ENCODE data around the gene TJP3.

TJP3 gene

DNA sequence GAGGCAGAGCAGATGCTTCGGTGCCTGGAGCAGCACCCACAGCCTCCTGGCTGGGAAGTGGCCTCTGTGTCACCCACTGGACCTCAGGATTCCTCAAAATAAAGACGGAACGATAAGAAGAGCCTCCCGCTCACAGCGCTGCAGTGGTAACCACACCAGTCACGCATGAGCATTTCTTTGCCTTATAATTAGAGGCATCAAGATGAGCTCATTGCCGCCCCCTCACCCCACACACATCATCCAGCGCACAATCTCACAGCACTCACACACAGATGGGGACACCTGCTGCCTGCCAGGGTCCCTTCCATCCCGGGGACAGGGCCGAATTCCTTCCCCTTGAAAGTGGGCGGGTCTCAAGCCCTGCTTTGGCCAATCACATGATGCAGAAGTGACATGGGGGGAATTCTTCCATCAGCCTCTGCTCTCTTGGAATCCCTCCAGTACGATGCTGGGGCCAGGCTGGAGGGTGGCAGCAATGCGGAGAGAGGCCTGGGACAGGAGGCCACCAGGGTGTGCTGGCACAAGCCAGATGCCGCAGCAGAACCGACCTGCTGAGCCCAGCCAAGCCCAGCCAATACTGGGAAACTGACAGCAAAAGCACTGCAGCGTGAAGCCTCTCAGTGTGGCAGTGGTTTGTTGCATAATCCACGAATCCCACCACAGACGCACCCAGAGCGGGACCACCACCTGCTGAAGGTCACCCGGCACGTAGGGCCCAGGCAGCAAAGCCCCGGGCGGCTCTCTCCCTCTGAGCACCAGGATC is 23.9 kb upstream of the TJP3 start:
- peaks cover 0 to 12% of the 10 kb centered on the region in 2 donors for H3K36me3 ChIP-seq (ENCODE audit: control insufficient read depth in 1 of 2, insufficient read depth in 2 of 2, low read length in 2 of 2)
- no peak overlapping the region for H3K27ac ChIP-seq (ENCODE audit: low read length)

DNA sequence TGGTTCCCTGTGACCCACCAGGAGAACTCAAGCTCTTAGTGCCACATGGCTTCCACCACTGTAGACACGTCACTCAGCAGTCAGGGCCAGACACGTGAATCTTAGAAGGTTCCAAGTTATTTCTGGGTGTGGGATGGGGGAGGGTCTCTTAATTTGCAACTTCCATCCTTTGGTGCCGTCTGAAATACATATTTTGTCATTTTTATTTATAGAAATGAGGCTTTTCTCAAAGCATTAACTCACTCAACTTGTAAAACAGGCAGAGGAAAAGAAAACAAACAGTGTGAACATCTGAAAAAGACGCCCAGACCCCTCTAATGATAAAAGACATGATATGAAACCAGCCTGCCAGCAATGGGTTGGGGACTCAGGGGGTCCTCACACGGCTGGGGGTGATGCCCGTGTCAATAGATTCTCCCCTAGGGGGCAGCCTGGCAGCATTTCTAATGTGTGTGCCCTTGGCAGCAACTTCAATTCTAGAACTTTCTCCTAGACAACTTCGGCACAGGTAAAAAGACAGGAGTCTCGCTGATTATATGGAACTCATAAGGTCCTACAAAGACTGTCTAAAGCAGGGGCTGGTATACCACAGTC is 23.3 kb upstream of the TJP3 start:
- peaks cover 0 to 6% of the 10 kb centered on the region in 2 donors for H3K9me3 ChIP-seq (ENCODE audit: control insufficient read depth in 1 of 2, low read length in 2 of 2)
- H3K4me1 ChIP-seq (ENCODE audit: control insufficient read depth in 1 of 2, insufficient read depth in 2 of 2, low read length in 2 of 2) = peaks cover 4 to 35% of the 10 kb centered on the region in 2 donors
- no peaks in the 10 kb centered on the region for H3K27me3 ChIP-seq (ENCODE audit: low read depth, low read length)
- peaks cover 0 to 9% of the 10 kb centered on the region in 2 donors for H3K36me3 ChIP-seq (ENCODE audit: control insufficient read depth in 1 of 2, insufficient read depth in 2 of 2, low read length in 2 of 2)
- no peak overlapping the region for H3K4me3 ChIP-seq (ENCODE audit: low read depth in 1 of 2, low read length in 2 of 2)
- H3K27ac ChIP-seq (ENCODE audit: low read length) = no peak overlapping the region

More for the DNA sequence above, 23.9 kb upstream of the TJP3 start:
- Histone ChIP-seq H3K4me3 (ENCODE audit: low read depth in 1 of 2, low read length in 2 of 2) (no peak overlapping the region), H3K4me1 (ENCODE audit: control insufficient read depth in 1 of 2, insufficient read depth in 2 of 2, low read length in 2 of 2) (peaks cover 4 to 35% of the 10 kb centered on the region in 2 donors), H3K9me3 (ENCODE audit: control insufficient read depth in 1 of 2, low read length in 2 of 2) (peaks cover 0 to 6% of the 10 kb centered on the region in 2 donors), H3K27me3 (ENCODE audit: low read depth, low read length) (no peaks in the 10 kb centered on the region)

GRCh38 chr19:3687393-3687773 is 20.8 kb upstream of the TJP3 start:
- Histone ChIP-seq H3K27ac (ENCODE audit: low read length) (no peak overlapping the region), H3K4me1 (ENCODE audit: control insufficient read depth in 1 of 2, insufficient read depth in 2 of 2, low read length in 2 of 2) (peaks cover 4 to 35% of the 10 kb centered on the region in 2 donors), H3K4me3 (ENCODE audit: low read depth in 1 of 2, low read length in 2 of 2) (no peak overlapping the region), H3K36me3 (ENCODE audit: control insufficient read depth in 1 of 2, insufficient read depth in 2 of 2, low read length in 2 of 2) (peaks cover 0 to 20% of the 10 kb centered on the region in 2 donors), H3K9me3 (ENCODE audit: control insufficient read depth in 1 of 2, low read length in 2 of 2) (peaks cover 0 to 6% of the 10 kb centered on the region in 2 donors), H3K27me3 (ENCODE audit: low read depth, low read length) (no peaks in the 10 kb centered on the region)

DNA sequence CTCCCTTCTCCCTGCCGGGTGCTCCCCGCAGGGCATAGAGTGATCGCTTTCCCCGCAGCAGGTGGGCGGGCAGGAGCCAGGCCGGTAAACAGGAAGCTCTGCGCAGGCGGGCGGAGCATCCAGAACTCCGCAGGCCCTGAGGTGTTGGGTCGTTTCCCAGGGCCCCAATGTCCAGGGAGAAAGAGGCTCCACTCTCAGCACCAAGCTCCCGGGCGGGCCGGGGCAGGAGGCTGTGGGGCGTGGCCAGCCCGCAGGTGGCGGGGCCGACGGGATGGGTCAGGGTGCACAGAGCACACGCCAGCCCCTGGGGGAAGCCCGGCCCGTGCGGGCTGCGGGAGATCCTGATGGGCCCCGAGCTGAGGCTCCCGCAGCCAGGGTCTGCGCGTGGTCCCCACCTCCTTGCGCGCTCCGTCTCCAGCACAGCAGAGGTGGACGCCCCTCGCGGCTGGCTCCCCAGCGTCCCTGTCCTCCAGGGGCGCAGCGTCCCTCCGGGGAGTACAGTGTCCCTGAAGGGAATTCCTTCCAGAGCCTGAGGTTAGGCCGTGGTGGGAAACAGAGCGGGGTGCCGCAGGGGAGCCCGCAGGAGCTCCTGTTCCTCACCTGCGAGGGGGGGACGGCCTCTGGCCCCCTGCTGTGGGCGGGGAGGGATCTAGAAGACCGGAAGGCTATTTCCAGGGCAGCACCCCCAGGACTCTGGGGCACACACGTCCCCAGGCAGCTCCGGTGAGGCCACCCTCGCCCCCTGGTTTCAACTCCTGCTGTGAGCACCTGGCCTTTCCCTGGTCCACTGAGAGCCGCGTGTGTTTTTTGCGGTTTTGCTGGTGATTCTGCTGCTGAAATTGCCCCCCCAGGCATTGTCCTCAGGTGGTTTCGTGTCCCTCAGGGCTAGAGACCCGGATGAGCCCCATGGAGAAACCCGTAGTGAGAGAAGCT is 20.1 kb upstream of the TJP3 start:
- Histone ChIP-seq H3K36me3 (ENCODE audit: control insufficient read depth in 1 of 2, insufficient read depth in 2 of 2, low read length in 2 of 2) (peaks cover 0 to 20% of the 10 kb centered on the region in 2 donors), H3K4me3 (ENCODE audit: low read depth in 1 of 2, low read length in 2 of 2) (peak overlapping the region in 1 of 2 donors; percentile 5), H3K9me3 (ENCODE audit: control insufficient read depth in 1 of 2, low read length in 2 of 2) (peaks cover 0 to 6% of the 10 kb centered on the region in 2 donors), H3K4me1 (ENCODE audit: control insufficient read depth in 1 of 2, insufficient read depth in 2 of 2, low read length in 2 of 2) (peaks cover 2 to 34% of the 10 kb centered on the region in 2 donors), H3K27ac (ENCODE audit: low read length) (no peak overlapping the region), H3K27me3 (ENCODE audit: low read depth, low read length) (no peaks in the 10 kb centered on the region)

DNA sequence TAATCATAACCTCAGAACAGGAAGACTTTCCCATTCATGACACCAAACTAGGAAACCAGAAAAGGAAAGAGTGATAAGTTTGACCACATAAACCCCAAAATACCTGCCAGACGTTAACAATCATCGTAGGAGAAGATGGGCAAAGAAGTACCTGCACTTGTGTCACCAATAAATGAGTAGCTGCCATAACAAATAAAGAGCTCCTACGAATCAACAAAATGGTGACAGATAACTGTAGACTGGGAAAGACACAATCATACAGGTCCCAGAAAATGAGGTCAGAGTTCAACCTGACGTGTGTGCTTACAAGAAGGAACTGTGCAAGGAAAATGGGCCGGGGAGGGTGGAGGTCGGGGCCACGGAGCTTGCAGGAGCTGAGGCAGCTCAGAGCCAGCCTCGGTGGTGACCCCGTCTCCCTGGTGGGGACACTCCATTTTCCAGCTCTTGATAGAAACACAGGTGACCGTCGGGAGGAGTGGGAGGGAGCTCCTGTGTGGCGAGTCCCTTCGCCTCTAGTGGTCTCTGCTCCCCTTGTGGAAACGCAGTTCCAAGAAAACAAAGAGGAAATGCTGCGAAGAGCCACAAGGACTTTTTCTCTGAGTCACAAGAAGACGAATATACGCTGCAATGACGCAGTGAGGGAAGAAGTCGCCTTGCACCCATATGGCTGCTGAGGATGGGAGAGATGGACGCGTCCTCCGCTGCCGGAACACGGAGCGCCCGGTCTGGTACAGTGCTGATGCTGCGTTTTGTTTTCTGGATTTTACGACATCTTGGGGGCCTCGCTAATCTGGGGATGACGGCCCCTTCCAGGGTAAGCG is 17.4 kb upstream of the TJP3 start:
- Histone ChIP-seq H3K4me3 (ENCODE audit: low read depth in 1 of 2, low read length in 2 of 2) (no peak overlapping the region), H3K9me3 (ENCODE audit: control insufficient read depth in 1 of 2, low read length in 2 of 2) (no peaks in the 10 kb centered on the region), H3K4me1 (ENCODE audit: control insufficient read depth in 1 of 2, insufficient read depth in 2 of 2, low read length in 2 of 2) (peaks cover 0 to 35% of the 10 kb centered on the region in 2 donors), H3K36me3 (ENCODE audit: control insufficient read depth in 1 of 2, insufficient read depth in 2 of 2, low read length in 2 of 2) (peaks cover 0 to 11% of the 10 kb centered on the region in 2 donors), H3K27me3 (ENCODE audit: low read depth, low read length) (no peaks in the 10 kb centered on the region), H3K27ac (ENCODE audit: low read length) (no peak overlapping the region)

DNA sequence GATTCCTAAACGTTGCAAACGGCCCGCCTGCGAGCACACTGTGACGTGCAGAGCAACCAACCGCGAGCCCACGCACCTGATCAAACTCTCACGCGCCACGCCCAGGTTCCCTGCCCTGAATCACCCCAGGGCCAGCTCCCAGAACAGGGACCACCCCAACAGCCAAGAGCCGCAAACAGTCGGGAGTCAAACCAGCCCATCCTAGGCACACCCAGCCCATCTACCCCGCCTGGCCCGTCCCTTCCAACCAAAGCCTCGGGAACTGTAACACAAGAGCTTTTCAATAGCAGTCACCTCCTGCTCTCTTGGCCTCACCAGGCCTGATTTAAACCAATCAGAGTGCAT is 16.8 kb upstream of the TJP3 start:
- H3K9me3 ChIP-seq (ENCODE audit: control insufficient read depth in 1 of 2, low read length in 2 of 2) = no peaks in the 10 kb centered on the region
- H3K4me3 ChIP-seq (ENCODE audit: low read depth in 1 of 2, low read length in 2 of 2) = no peak overlapping the region
- peaks cover 0 to 35% of the 10 kb centered on the region in 2 donors for H3K4me1 ChIP-seq (ENCODE audit: control insufficient read depth in 1 of 2, insufficient read depth in 2 of 2, low read length in 2 of 2)
- peaks cover 0 to 14% of the 10 kb centered on the region in 2 donors for H3K36me3 ChIP-seq (ENCODE audit: control insufficient read depth in 1 of 2, insufficient read depth in 2 of 2, low read length in 2 of 2)
- no peaks in the 10 kb centered on the region for H3K27me3 ChIP-seq (ENCODE audit: low read depth, low read length)
- H3K27ac ChIP-seq (ENCODE audit: low read length) = no peak overlapping the region

- H3K4me3 ChIP-seq (ENCODE audit: low read depth in 1 of 2, low read length in 2 of 2) = no peak overlapping the region
- H3K27me3 ChIP-seq (ENCODE audit: low read depth, low read length) = no peaks in the 10 kb centered on the region
- peaks cover 0 to 35% of the 10 kb centered on the region in 2 donors for H3K4me1 ChIP-seq (ENCODE audit: control insufficient read depth in 1 of 2, insufficient read depth in 2 of 2, low read length in 2 of 2)
- no peaks in the 10 kb centered on the region for H3K9me3 ChIP-seq (ENCODE audit: control insufficient read depth in 1 of 2, low read length in 2 of 2)
- no peak overlapping the region for H3K27ac ChIP-seq (ENCODE audit: low read length)
- peaks cover 0 to 14% of the 10 kb centered on the region in 2 donors for H3K36me3 ChIP-seq (ENCODE audit: control insufficient read depth in 1 of 2, insufficient read depth in 2 of 2, low read length in 2 of 2)
Observed at GRCh38 chr19:3691726-3692125, 16.5 kb upstream of the TJP3 start.

GRCh38 chr19:3692141-3693024 is 15.8 kb upstream of the TJP3 start:
- Histone ChIP-seq H3K4me3 (ENCODE audit: low read depth in 1 of 2, low read length in 2 of 2) (no peak overlapping the region), H3K36me3 (ENCODE audit: control insufficient read depth in 1 of 2, insufficient read depth in 2 of 2, low read length in 2 of 2) (peaks cover 0 to 14% of the 10 kb centered on the region in 2 donors), H3K9me3 (ENCODE audit: control insufficient read depth in 1 of 2, low read length in 2 of 2) (no peaks in the 10 kb centered on the region), H3K4me1 (ENCODE audit: control insufficient read depth in 1 of 2, insufficient read depth in 2 of 2, low read length in 2 of 2) (peaks cover 0 to 31% of the 10 kb centered on the region in 2 donors), H3K27me3 (ENCODE audit: low read depth, low read length) (no peaks in the 10 kb centered on the region), H3K27ac (ENCODE audit: low read length) (no peak overlapping the region)

GRCh38 chr19:3693025-3693925 is 14.9 kb upstream of the TJP3 start:
- no peaks in the 10 kb centered on the region for H3K9me3 ChIP-seq (ENCODE audit: control insufficient read depth in 1 of 2, low read length in 2 of 2)
- H3K4me1 ChIP-seq (ENCODE audit: control insufficient read depth in 1 of 2, insufficient read depth in 2 of 2, low read length in 2 of 2) = peaks cover 0 to 26% of the 10 kb centered on the region in 2 donors
- H3K27ac ChIP-seq (ENCODE audit: low read length) = no peak overlapping the region
- no peaks in the 10 kb centered on the region for H3K27me3 ChIP-seq (ENCODE audit: low read depth, low read length)
- H3K4me3 ChIP-seq (ENCODE audit: low read depth in 1 of 2, low read length in 2 of 2) = peak overlapping the region in 1 of 2 donors; percentile 13
- peaks cover 0 to 14% of the 10 kb centered on the region in 2 donors for H3K36me3 ChIP-seq (ENCODE audit: control insufficient read depth in 1 of 2, insufficient read depth in 2 of 2, low read length in 2 of 2)
